Caco-2 (cell line): ENCODE data around the gene RRP1. TPM values are rescaled to one million over a fixed set of nuclear protein-coding genes. Genes with fewer than 3 reads are reported as not detected.

Source experiments
- BruUV-seq: library from RNA; stranded (reverse); fragments of 400-500 nt; replicated peaks from 2 replicates; lab custom pipeline; 2021; lab: Mats Ljungman, UMichigan
- CTCF ChIA-PET: fragments of 300-600 bp; sonication (Branson Sonifier 250); formaldehyde crosslinking; loops from one replicate; lab custom pipeline; 2022; ENCODE audit warnings: antibody characterized with exemption; lab: Charles Lee
- POLR2A ChIA-PET: fragments of 300-600 bp; sonication (Branson Sonifier 250); formaldehyde crosslinking; loops from one replicate; lab custom pipeline; 2022; ENCODE audit warnings: antibody characterized with exemption; lab: Charles Lee
- DNase-seq, 2 experiments: peaks; one replicate each; pipeline versions ENCODE4 v3.0.0 to v3.0.0-alpha.2; 2020 to 2022
- H3K27me3 ChIP-seq: replicated peaks from 2 replicates; pipeline ENCODE4 v1.6.0; 2011; ENCODE audit warnings: low read length; ENCODE audit not compliant: control insufficient read depth, insufficient read depth
- H3K36me3 ChIP-seq: 2 replicates; pipeline ENCODE4 v1.5.1; 2011; ENCODE audit warnings: low read length; ENCODE audit not compliant: control insufficient read depth, insufficient read depth
- H3K4me1 ChIP-seq: fragments of 250-450 bp; sonication (Bioruptor Pico); 2 replicates; pipeline ENCODE4 v1.5.1; 2020; ENCODE audit warnings: mild to moderate bottlenecking
- H3K4me3 ChIP-seq: 2 replicates; pipeline ENCODE4 v1.5.1; 2011; ENCODE audit warnings: low read depth, mild to moderate bottlenecking, control low read depth, low read length
- H3K9me3 ChIP-seq: fragments of 250-450 bp; sonication (Bioruptor Pico); 2 replicates; pipeline ENCODE4 v1.5.1; 2020; ENCODE audit warnings: mild to moderate bottlenecking, moderate library complexity
- H3K27ac Mint-ChIP-seq: one replicate; pipeline ENCODE4 v1.8.0; 2022; ENCODE audit warnings: mixed read lengths; ENCODE audit not compliant: unreplicated experiment
- H3K27me3 Mint-ChIP-seq: one replicate; pipeline ENCODE4 v1.8.0; 2022; ENCODE audit warnings: mixed read lengths; ENCODE audit not compliant: insufficient read depth, unreplicated experiment
- H3K36me3 Mint-ChIP-seq: one replicate; pipeline ENCODE4 v1.8.0; 2022; ENCODE audit warnings: mild to moderate bottlenecking, mixed read lengths; ENCODE audit not compliant: insufficient read depth, unreplicated experiment
- H3K4me1 Mint-ChIP-seq: one replicate; pipeline ENCODE4 v1.8.0; 2022; ENCODE audit warnings: low read depth, mixed read lengths; ENCODE audit not compliant: unreplicated experiment
- H3K4me3 Mint-ChIP-seq: one replicate; pipeline ENCODE4 v1.8.0; 2022; ENCODE audit warnings: mild to moderate bottlenecking, moderate library complexity, mixed read lengths; ENCODE audit not compliant: unreplicated experiment
- H3K9me3 Mint-ChIP-seq: one replicate; pipeline ENCODE4 v1.8.0; 2022; ENCODE audit warnings: mixed read lengths; ENCODE audit not compliant: unreplicated experiment
- intact Hi-C: fragments of 100-400 bp; cut with micrococcal nuclease; formaldehyde crosslinking; loops from one replicate; pipeline ENCODE4 v1.10.0; 2022; ENCODE audit not compliant: unreplicated experiment
- total RNA-seq: library from RNA; stranded (reverse); gene quantifications from 2 replicates; pipeline ENCODE4 v1.2.3, GENCODE V29; 2022
- TF ChIP-seq, protein P1 (sequence below), 2 experiments: fragments of 200-600 bp in 1 of 2; IDR thresholded peaks; 1 replicate in 1 of 2; 2 replicates in 1 of 2; pipeline versions ENCODE4 v1.5.1 to v1.8.0; 2011 to 2022; ENCODE audit warnings: antibody characterized with exemption in 1 of 2, control low read depth in 1 of 2, inconsistent platforms in 1 of 2, low read depth in 1 of 2, low read length in 1 of 2, mild to moderate bottlenecking in 1 of 2, moderate library complexity in 1 of 2; ENCODE audit not compliant: insufficient read depth in 1 of 2, severe bottlenecking in 1 of 2, unreplicated experiment in 1 of 2

The RRP1 gene
- total RNA-seq, 1 experiment from 2014 or later = 52.8 TPM

DNA sequence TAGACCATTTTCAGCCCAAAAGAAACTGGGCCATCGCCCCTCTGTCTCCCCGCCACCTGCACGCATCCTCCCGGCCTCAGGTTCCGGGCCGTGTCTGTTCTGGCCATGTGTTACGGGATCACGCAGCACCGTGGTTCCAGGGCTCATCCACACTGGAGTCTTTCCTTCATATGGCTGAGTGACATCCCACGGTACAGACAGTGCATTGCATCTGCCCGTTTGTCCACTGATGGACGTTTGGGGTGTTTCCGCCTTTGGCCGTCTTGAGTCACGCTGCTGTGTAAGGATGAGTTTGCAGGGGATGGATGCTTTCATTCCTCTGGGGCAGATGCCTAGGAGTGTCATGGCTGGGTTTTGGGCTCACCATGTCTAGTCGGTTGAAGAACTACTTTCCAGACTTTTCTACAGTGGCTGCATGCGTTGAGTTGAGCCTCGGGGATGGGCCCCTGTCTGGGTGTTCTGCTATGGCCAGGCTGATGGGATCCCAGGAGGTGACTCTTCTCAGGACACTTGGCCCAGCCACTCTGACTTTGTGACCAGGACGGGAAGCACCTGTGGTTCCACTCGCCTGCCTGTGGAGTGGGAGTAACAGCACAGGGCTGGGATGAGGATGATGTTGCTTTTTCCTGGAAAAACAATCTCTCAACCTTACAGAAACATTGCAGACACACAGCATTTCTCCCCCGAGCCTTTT lies 16.8 kb downstream of the RRP1 start:
- Histone ChIP-seq H3K9me3 (no peaks in the 10 kb centered on the region), H3K4me1 (peaks cover 7% of the 10 kb centered on the region; the same call in 1 of the 2 replicates), H3K36me3 (peaks cover 3% of the 10 kb centered on the region; the same call in 1 of the 2 replicates), H3K27me3 (no peaks in the 10 kb centered on the region), H3K4me3 (no peak overlapping the region)
- no peak for DNase-seq
- POLR2A ChIA-PET = no interaction called here
- H3K4me3 Mint-ChIP-seq = no peak overlapping the region
- H3K4me1 Mint-ChIP-seq = peaks cover 7% of the 10 kb centered on the region
- TF ChIP-seq, protein P1, sequence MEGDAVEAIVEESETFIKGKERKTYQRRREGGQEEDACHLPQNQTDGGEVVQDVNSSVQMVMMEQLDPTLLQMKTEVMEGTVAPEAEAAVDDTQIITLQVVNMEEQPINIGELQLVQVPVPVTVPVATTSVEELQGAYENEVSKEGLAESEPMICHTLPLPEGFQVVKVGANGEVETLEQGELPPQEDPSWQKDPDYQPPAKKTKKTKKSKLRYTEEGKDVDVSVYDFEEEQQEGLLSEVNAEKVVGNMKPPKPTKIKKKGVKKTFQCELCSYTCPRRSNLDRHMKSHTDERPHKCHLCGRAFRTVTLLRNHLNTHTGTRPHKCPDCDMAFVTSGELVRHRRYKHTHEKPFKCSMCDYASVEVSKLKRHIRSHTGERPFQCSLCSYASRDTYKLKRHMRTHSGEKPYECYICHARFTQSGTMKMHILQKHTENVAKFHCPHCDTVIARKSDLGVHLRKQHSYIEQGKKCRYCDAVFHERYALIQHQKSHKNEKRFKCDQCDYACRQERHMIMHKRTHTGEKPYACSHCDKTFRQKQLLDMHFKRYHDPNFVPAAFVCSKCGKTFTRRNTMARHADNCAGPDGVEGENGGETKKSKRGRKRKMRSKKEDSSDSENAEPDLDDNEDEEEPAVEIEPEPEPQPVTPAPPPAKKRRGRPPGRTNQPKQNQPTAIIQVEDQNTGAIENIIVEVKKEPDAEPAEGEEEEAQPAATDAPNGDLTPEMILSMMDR (IDR thresholded peaks at IDR 0.05; ENCODE audit: insufficient read depth in 1 of 2, low read depth in 1 of 2, low read length in 1 of 2, severe bottlenecking in 1 of 2, unreplicated experiment in 1 of 2) = no peak
- CTCF ChIA-PET = no interaction called here
- peaks cover 34% of the 10 kb centered on the region for H3K36me3 Mint-ChIP-seq
- H3K27ac Mint-ChIP-seq = no peak overlapping the region
- no TSS peak for BruUV-seq
- no peaks in the 10 kb centered on the region for H3K27me3 Mint-ChIP-seq
- intact Hi-C loops = no loop called here
- no peaks in the 10 kb centered on the region for H3K9me3 Mint-ChIP-seq

DNA sequence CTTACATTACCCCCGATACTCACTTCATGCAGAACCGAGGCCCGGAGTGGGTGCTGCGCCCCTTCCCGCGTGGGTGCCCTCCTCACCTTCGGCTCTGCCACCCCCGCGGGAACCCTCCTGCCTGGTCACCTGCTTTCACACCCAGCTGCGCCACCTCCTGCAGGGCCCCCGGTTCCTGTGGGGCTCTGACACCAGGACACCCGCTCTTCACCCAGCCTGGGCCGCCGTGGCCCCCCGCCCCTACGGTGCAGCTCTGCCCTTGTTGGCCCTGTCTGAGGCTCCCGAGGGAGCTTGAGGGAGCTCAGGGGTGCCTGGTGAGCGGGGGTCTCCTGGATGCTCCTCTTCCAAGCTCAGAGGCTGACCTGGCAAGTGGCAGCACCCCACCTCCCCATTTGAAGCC lies 19.0 kb downstream of the RRP1 start:
- H3K4me1 Mint-ChIP-seq = peaks cover 12% of the 10 kb centered on the region
- Histone ChIP-seq H3K36me3 (no peaks in the 10 kb centered on the region), H3K4me1 (peaks cover 8% of the 10 kb centered on the region; the same call in 1 of the 2 replicates), H3K27me3 (no peaks in the 10 kb centered on the region), H3K9me3 (no peaks in the 10 kb centered on the region), H3K4me3 (no peak overlapping the region)
- DNase-seq = no peak
- intact Hi-C loops = no loop called here
- H3K4me3 Mint-ChIP-seq = no peak overlapping the region
- ChIA-PET CTCF (interaction anchor here (0.8 kb wide), 1 partner anchor 167 kb away, joined by 3 read pairs; no protein-coding TSS in a partner anchor), POLR2A (no interaction called here)
- no peaks in the 10 kb centered on the region for H3K27me3 Mint-ChIP-seq
- H3K27ac Mint-ChIP-seq = no peak overlapping the region
- no peaks in the 10 kb centered on the region for H3K9me3 Mint-ChIP-seq
- no TSS peak for BruUV-seq
- TF ChIP-seq, protein P1 (IDR thresholded peaks at IDR 0.05; ENCODE audit: insufficient read depth in 1 of 2, low read depth in 1 of 2, low read length in 1 of 2, severe bottlenecking in 1 of 2, unreplicated experiment in 1 of 2) = no peak
- H3K36me3 Mint-ChIP-seq = peaks cover 28% of the 10 kb centered on the region

DNA sequence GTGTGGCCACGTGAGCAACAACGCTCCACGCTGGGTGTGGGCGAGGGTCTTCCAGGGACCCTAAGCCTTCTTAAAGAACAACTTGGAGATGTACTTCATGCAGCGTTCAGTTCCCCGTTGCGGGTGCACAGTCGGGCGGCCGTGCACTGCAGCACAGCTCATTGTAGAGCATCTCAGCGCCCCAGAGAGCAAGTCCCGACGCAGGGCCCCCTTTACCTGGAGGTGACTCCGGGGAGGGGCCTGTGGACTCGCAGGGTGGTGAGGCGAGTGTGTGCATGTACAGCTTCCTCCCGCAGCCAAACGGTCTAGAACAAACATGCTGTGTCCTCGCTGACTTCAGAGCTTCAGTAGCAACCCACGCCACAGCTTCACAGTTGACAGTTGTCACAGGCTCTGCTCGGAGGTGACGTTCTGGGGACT lies 19.5 kb downstream of the RRP1 start:
- no peaks in the 10 kb centered on the region for H3K27me3 Mint-ChIP-seq
- H3K4me1 Mint-ChIP-seq = peaks cover 12% of the 10 kb centered on the region
- peaks cover 8% of the 10 kb centered on the region; the same call in 1 of the 2 replicates for H3K4me1 ChIP-seq
- POLR2A ChIA-PET = no interaction called here
- CTCF ChIA-PET = interaction anchor here (0.8 kb wide), 1 partner anchor 166 kb away, joined by 3 read pairs; no protein-coding TSS in a partner anchor
- BruUV-seq = no TSS peak
- H3K9me3 ChIP-seq = no peaks in the 10 kb centered on the region
- no peaks in the 10 kb centered on the region for H3K9me3 Mint-ChIP-seq
- H3K36me3 Mint-ChIP-seq = peaks cover 26% of the 10 kb centered on the region
- intact Hi-C loops = no loop called here
- H3K27ac Mint-ChIP-seq = no peak overlapping the region
- no peaks in the 10 kb centered on the region for H3K36me3 ChIP-seq
- no peak for DNase-seq
- no peak overlapping the region for H3K4me3 Mint-ChIP-seq
- no peak overlapping the region for H3K4me3 ChIP-seq
- TF ChIP-seq, protein P1 (IDR thresholded peaks at IDR 0.05; ENCODE audit: insufficient read depth in 1 of 2, low read depth in 1 of 2, low read length in 1 of 2, severe bottlenecking in 1 of 2, unreplicated experiment in 1 of 2) = no peak
- no peaks in the 10 kb centered on the region for H3K27me3 ChIP-seq
